Dermis microvascular lymphatic vessel endothelial cell (primary cell): Measurements from ENCODE around the gene NMUR2. TPM values are rescaled to one million over a fixed set of nuclear protein-coding genes. Genes with fewer than 3 reads are reported as not detected.

Source experiments
- DNase-seq, 2 donors: peaks; one replicate each; pipeline versions ENCODE4 v3.0.0 to v3.0.0-alpha.2; 2010; ENCODE audit warnings: low read depth in 2 of 2
- total RNA-seq: library from RNA; depleted of rRNA; stranded (reverse); fragments of >200 nt; gene quantifications from 2 replicates; pipeline ENCODE4 v1.2.1, GENCODE V29; 2014

NMUR2 gene, protein sequence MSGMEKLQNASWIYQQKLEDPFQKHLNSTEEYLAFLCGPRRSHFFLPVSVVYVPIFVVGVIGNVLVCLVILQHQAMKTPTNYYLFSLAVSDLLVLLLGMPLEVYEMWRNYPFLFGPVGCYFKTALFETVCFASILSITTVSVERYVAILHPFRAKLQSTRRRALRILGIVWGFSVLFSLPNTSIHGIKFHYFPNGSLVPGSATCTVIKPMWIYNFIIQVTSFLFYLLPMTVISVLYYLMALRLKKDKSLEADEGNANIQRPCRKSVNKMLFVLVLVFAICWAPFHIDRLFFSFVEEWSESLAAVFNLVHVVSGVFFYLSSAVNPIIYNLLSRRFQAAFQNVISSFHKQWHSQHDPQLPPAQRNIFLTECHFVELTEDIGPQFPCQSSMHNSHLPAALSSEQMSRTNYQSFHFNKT
- total RNA-seq = not detected in 2 replicates

DNA sequence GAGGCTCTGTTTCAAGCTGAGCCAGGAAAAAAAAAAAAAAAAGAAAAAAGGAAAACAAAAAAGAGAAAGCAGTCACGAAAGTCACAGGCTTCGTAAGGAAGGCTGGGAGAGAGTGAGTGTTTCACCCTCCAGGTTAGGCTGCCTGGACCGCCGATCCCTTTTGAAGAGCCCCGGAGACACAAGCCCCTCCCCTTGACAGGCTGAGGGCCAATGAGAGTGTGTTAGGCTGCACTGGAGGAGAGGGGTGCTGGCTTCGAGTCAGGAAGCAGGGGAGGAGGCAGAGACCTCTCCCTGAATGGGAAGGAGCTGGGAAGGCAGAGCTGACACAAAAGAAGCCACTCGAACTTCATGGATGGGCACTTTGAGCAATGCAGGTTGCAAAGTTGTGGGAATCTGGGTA lies at the start of gene NMUR2:
NMUR2 (minus strand) TSS at position 135 of the 400 bp plus-strand sequence. CDS start 166 bp downstream, outside the sequence.
- no peak for DNase-seq

DNA sequence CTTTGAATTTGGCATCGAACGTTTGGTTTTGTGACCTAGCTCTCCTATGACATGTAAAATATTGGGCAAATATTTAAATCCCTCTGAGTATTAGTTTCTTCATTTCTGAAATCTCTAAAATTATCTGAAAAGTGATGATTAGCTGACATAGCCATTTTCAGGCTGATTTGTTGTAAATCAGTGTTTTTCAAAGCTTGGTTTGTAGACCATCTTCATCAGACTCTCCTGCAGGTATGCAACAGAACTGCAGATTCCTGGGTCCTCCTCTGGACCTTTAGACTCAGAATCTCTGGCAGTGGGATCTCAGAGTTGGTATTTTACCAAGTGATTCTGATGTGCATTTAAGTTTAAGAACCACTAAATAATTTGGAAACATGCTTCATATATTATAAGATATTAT lies 38.9 kb upstream of the NMUR2 start:
- no peak for DNase-seq

DNA sequence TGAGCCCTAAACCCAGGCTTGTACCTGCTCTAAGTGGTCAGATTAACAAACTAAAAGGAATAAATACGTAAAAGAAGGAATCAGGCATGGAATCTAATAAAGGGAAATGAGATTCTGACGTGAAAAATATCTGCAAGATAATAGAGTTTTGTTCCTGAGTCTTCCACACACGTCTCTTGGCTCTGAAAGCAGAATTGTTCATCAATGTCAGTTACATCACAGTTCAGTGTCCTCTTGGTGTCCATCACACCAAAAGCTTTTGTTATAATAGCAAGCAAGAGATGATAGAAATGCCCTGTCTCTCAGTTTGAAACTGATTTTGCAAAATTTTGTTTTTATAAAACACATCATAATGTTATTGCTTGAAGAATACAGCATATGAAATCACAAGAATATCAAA lies 34.7 kb upstream of the NMUR2 start:
- no peak for DNase-seq

DNA sequence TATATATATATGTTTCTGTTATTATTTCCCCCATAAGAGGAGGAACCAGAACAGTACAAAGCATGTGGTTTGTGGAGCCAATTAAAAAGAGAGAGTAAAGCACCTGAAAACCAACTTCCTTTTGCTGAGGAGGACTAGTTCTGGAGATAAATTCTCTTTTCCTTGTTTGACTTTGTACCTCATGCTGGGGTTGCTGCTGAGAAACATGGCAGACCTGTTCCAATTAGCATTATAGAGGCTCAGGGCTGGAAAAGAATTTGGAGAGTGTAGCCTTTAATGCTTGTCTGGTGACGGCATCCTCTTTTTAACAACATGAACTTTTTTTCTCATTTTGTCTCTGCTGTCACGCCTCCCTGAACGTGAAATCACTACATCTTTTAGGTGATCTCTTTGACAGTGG lies 32.8 kb upstream of the NMUR2 start:
- no peak for DNase-seq

DNA sequence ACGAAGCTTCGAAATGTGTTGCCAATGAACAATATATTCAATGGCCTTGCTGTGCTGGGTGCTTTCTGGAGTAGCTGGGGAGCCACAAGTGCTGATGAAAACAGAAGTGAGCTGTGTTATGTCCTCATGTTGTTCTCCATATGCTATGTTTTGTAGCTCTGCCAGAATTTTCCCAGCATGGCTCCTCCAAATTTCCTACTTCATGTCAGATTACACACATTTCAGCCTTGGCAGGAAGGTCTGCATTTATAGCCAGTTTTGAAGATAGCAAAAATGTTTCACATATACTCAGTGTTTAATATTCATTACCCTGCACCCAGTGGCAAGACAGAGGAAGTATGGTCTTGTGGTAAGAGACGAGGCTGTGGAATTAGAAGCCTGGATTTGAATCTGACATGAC lies 22.6 kb upstream of the NMUR2 start:
- no peak for DNase-seq

DNA sequence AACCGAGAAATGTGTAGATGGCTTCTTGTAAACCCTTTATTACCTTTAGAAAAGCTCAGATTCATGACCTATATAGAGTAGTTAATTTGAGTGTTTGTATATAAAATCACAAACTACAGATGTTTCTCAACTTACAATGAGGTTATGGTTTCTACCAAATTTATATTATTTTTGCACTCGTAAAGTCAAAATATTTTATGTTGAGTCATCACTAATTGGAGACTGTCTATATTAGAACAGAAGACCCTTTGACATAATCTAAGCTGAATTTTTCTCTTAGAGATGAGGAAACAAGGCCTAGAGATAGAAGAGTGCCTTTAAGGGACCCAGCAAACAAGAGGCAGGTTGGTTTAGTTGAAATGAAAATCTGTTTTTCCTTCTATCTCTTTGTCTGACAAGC lies 20.0 kb upstream of the NMUR2 start:
- no peak for DNase-seq

DNA sequence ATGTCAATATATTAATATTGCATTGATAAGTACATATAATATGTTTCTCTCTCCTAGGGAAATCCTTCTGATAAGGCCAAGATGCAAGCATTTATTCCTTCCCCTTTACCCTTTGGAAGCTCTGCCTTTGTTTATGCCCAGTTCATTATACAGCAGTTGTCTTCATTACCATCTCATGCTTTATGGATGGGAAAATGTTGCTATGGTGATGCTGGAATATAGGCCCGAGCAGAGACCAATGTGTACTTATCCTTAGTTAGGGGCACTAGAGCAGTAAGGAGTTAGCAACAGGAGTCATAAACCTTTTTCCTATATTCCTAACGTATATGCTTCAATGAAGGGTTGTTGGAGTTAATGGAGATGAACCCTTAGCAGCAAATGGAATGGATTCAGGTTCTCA lies 19.4 kb upstream of the NMUR2 start:
- no peak for DNase-seq

DNA sequence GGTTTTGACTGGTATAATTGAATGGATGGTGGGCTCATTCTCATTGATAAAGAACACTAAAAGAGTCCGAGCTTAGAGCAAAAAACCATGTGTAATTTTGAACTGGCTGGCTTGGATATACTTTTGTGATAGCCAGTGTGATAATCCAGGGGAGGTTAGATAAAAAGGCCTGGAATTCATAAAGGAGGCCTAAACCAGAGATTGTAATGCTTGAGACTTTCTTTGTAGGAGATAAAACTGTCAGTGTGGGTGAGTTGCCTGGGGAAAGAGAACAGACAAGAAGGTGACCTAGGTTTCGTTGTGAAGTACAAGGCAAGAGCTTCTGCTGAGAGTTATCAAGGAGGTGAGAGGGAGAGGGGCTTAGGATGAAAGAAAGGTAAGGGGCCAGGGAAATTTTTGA lies 17.0 kb upstream of the NMUR2 start:
- no peak for DNase-seq

DNA sequence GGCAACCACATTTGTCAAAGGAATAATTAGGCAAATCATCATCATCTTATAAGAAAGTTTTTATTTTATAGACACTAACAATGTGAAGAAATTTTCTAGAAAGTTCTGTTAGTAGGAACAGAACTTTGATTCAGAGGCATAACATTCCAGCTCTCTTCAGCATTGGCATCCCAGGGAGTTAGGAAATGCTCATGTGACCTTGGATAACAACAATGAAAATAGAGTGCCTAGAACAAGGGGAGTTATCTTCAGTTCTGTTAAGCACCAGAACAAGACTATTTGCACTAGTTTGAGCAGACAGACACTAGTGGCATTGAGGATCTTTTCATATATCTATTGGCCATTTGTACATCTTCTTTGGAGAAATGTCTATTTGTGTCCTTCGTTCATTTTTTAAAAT lies 7.0 kb upstream of the NMUR2 start:
- DNase-seq = no peak

DNA sequence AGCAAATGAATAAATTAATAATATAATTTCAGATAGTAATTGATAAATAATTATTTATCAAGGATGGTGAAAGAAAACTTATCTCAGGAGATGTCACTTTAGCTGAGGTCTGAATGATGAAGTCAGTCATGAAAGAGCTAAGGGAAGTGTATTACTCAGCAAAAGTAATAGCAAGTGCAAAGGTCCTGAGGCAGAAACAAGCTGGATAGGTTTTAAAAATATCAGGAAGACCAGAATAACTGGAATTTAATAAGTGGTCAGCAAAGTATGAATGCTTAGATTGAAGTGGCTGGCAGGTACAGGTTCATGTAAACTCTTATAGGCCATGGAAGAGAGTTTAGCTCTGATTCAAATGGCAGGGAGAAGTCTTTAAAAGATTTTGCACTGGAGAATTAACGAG lies 1.0 kb upstream of the NMUR2 start:
- DNase-seq = no peak

DNA sequence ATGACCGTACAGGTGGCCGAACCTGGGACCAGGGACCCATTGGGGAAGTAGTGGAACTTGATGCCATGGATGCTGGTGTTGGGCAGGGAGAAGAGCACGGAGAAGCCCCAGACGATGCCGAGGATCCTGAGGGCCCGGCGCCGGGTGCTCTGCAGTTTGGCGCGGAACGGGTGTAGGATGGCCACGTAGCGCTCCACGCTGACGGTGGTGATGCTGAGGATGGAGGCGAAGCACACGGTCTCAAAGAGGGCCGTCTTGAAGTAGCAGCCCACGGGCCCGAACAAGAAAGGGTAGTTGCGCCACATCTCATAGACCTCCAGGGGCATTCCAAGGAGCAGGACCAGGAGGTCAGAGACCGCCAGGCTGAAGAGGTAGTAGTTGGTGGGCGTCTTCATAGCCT lies 585 bp downstream of the NMUR2 start:
- DNase-seq = no peak

DNA sequence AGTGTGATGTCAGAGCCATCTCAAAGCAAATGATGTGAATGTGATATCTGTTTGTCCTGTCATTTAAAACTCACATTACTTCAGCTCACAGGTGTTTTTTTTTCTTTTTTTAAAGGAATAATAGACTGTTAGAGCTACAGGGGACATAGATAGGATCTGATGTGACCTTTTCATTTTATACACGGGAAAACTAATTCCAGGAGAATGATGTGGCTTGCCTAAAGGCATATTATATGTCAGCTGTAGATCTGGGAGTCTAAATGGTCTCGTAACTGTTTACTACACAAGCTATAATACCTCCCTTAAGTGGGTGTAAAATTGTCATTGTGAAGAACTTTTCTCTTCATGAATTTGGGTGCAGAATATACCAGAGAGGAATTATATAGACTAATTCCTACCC lies 2.0 kb downstream of the NMUR2 start:
- no peak for DNase-seq

DNA sequence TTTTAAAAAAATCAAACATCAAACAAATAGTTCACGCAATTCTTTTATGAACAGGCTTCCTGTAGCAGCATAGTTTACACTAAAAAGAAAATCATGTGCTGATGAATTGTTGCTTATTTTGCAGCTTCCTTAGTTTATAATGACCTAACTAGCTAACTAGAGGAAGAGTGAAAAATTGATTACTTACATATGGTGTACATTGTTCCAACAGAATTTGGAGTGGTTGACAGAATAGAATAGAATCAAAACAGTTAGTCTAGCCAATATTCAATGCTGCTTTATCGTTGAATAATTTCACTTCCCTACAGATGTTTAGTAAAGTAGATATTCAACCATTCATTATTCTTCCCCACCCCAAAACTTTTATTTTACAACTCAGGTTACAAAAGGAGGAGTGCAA lies 4.2 kb downstream of the NMUR2 start:
- DNase-seq = no peak

DNA sequence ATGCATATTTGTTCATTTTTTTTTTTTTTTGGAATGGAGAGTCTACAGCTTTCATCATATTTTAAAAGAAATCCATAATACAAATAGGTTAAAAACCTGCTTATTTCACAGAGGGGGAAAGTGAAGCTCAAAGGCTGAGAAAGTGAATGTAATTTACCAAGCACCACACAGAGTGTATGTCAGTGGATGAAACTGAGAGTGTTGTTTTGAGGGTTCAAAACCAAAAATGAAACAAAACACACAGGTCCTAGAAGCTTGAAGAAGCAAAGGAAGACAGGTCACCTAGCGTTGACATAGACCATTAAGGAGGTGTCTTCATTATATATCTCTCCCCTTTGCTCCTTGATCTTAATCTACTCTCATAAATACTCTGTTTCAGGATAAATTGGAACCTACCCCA lies 7.5 kb downstream of the NMUR2 start:
- no peak for DNase-seq

DNA sequence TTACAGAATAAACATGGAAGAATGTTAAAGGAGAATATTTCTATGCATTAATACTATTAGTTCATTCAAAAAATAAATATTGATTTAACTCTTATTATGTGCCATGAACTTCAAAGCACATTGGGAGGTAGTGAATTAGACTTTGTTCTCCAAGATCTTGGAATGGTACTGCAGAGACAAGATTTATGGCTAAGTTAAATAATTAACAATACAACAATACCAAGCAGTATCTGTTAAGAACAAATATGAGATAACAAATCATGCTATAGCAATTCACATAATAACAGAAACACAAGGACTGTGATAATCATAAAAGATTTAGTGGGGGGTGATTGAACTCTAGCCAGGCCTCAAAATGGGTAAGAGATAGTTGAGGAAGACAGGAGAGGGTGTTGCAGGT lies 11.6 kb downstream of the NMUR2 start:
- no peak for DNase-seq

DNA sequence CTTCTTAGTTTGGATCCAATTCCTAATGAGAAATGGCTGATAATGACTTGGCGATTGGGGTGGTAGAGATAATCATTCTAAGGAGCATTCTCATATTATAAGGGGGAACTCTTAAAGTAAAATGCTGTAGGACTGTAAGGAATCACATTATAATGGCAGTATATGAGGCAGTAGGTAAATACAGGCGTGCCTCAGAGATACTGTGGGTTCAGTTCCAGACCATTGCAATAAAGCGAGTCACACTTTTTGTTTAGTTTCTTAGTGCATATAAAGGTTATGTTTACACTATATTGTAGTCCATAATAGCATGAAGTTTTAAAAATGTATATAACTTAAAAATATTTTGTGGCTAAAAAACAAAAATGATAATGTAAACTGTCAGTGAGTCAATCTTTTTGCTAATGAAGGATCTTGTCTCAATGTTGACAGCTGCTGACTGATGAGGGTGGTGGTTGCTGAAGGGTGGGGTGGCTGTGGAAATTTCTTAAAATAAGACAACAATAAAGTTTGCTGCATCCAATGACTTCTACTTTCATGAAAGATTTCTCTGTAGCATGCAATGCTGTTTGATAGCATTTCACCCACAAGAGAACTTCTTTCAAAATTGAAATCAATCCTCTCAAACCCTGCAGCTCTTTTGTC lies 15.8 kb downstream of the NMUR2 start:
- DNase-seq = no peak

DNA sequence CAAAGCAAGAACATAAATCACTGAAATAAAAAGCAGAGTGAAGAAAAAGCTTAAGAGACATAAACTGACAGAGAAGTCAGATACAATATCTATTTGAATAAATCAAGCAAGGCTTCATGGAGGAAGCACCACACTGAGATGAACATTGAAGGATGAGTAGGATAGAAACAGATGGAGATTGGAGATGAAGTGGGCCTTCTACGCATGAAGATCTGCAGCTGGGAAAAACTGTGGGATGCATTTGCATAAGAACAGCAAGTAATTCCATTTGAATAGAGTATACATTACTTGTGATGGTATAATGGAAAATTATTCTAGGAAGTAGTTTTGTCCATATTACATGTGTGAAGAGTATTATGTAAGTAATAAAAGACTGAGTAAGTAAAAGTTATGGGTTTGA lies 16.5 kb downstream of the NMUR2 start:
- DNase-seq = no peak

DNA sequence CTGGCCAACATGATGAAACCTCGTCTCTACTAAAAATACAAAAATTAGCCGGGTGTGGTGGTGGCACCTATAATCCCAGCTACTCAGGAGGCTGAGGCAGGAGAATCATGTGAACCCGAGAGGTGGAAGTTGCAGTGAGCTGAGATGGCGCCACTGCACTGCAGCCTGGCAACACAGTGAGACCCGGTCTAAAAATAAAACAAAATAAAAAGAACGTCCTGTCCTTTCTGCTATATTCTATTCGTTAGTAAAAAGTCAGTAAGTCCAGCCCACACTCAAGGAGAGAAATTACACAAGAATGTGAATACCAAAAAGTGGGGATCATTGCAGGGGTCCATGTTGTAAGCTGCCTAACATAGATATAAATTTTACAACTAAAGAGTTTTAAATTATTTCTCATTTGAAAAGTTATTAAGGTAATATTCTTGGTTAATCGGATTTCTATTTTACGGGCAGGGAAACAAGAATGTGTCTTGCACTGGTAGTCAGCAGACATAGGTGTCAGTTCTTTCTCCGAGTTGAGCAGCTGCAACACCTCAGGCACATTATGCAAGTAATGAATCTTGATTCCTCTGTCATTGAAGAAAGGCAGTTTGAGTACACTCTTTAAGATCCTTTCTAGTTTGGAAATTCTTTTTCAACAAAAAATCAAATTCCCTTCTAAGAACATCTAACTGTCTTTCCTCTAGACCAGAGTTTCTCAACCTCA lies 24.5 kb downstream of the NMUR2 start:
- no peak for DNase-seq

DNA sequence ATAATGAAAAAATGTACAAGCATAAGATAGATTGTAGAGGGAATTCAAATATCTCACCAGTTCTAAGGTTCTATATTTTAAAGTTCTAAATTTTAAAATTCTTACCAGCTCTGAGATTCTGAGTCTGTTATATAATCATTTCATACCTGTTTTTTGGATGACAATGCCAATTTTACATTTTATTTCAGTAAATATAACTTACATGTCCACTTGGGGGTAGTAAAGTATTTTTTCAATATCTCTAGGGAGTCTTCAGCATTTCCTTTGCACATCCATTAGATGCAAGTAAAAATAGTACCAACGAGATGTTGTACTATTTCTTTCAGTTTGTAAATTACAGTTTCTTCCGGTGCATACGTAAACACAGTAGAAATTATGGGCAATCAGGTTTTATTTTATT lies 25.7 kb downstream of the NMUR2 start:
- no peak for DNase-seq

DNA sequence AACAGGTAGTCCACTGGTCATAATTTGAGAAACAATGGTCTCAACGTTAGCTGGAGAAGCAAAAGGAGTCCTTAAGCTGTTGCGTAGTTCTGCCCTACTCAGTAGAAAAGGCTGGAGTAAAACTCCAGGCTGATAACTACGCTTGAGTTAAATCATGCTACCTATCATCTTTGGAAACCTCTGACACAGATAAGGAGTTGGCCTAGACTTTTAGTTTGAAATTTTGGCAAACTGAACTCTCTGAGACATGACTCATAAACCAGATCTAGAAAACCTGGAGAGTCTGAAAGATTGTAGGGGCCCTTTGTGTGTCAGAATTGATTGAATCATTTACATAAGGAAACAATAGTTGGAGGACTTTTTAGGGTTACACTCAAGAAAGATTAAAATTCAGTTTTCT lies 26.3 kb downstream of the NMUR2 start:
- DNase-seq = no peak

DNA sequence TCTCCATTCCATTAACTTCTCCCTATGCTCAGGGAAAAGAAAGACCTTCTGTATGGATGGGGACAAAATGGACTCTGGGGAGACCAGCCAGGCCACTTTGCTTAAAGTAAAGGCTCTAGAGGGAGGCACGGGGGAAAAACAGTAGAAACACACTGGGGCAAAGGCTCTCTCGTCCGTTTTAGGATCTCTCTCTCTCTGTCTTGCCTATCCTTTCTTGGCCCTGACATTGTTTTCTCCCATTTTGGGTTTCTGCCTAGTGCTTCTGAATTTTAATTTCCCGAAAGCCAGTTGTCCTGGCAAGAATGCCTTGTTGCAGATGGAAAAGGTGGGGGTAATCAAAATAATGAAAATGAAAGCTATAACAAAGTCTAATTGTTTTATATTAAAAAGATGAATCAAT lies 28.2 kb downstream of the NMUR2 start:
- DNase-seq = no peak

DNA sequence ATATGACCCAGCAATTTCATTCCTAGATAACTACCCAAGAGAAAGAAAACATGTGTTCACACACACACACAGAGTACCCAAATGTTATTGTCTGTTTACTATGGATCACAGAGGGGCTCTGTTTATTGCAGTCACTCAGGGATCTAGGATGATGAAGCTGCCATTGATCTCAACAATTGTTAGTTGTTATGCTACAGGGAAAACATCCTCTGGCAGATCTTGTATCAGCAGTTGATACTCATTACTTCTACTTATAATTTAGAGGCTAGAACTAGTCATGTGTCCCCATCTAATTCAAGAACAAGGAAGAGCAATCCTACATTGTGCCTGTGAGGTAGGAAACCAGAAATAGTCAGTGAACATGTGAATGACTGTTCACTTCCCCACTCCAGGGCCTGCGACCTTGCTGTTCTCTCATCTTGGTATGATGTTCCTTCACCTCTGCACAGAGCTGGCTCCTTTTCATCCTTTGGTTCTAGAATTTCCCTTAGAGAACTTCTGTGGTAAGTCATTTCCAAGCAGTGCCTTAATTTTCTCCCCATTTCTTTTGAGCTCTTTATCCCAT lies 30.3 kb downstream of the NMUR2 start:
- DNase-seq = no peak
